Neutrophil (primary cell): ENCODE results near the gene KANSL1.
"Not testable (repeated sequence)": the region's sequence is repeated elsewhere in the genome, so short reads cannot be mapped to it uniquely, and the experiment has no call there.

Experiments
- H3K27ac ChIP-seq: fragments of 200-600 bp; sonication (generic); 2 replicates; pipeline ENCODE4 v1.5.1; 2016; ENCODE audit warnings: mild to moderate bottlenecking, moderate library complexity
- H3K27me3 ChIP-seq: fragments of 200-600 bp; sonication (generic); 2 replicates; pipeline ENCODE4 v1.6.0; 2016; ENCODE audit warnings: mild to moderate bottlenecking
- H3K36me3 ChIP-seq: fragments of 200-600 bp; sonication (generic); 2 replicates; pipeline ENCODE4 v1.5.1; 2017
- H3K4me1 ChIP-seq, 2 experiments: fragments of 200-600 bp in 1 of 2; sonication (generic) in 1 of 2; 1 replicate in 1 of 2; 2 replicates in 1 of 2; pipeline versions ENCODE4 v1.5.1 to v1.6.1; 2013 to 2016; ENCODE audit warnings: low read depth in 1 of 2, low read length in 1 of 2, mild to moderate bottlenecking in 1 of 2, moderate library complexity in 1 of 2; ENCODE audit not compliant: control insufficient read depth in 1 of 2, insufficient read depth in 1 of 2
- H3K4me3 ChIP-seq, 2 experiments: fragments of 200-600 bp in 1 of 2; sonication (generic) in 1 of 2; 1 replicate in 1 of 2; 2 replicates in 1 of 2; pipeline ENCODE4 v1.5.1; 2013 to 2016; ENCODE audit warnings: low read depth in 1 of 2, low read length in 1 of 2, mild to moderate bottlenecking in 1 of 2, moderate library complexity in 1 of 2
- H3K9me3 ChIP-seq: fragments of 200-600 bp; sonication (generic); 2 replicates; pipeline ENCODE4 v1.5.1; 2016
- TF ChIP-seq, protein P1 (sequence below): fragments of 200-600 bp; sonication (generic); IDR thresholded peaks from 2 replicates; pipeline ENCODE4 v1.5.1; 2016; ENCODE audit warnings: antibody characterized with exemption

The KANSL1 gene

DNA sequence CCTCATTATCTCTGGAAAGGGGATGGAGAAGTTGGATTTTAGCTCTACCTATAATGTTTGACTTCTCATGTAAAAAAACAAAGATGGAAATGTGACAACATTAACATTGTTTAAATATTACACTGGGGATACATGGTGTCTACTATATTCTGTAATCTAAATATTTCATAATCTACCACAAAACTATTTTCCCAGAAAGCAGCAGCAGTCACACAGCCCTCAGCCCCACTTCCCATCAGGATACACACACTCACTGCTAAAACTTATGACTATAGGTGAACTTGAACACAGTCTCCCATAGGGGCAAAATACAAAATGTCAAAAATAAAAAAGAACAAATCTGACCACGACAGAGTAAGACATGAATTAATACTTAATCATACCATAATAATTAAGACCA, 95.7 kb downstream of the KANSL1 start:
- peaks cover 6 to 16% of the 10 kb centered on the region in 2 experiments for H3K4me1 ChIP-seq
- TF ChIP-seq, protein P1, sequence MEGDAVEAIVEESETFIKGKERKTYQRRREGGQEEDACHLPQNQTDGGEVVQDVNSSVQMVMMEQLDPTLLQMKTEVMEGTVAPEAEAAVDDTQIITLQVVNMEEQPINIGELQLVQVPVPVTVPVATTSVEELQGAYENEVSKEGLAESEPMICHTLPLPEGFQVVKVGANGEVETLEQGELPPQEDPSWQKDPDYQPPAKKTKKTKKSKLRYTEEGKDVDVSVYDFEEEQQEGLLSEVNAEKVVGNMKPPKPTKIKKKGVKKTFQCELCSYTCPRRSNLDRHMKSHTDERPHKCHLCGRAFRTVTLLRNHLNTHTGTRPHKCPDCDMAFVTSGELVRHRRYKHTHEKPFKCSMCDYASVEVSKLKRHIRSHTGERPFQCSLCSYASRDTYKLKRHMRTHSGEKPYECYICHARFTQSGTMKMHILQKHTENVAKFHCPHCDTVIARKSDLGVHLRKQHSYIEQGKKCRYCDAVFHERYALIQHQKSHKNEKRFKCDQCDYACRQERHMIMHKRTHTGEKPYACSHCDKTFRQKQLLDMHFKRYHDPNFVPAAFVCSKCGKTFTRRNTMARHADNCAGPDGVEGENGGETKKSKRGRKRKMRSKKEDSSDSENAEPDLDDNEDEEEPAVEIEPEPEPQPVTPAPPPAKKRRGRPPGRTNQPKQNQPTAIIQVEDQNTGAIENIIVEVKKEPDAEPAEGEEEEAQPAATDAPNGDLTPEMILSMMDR, result no peak

GRCh38 chr17:46092991-46093390, 100.2 kb downstream of the KANSL1 start:
- Histone ChIP-seq H3K27ac (no peak overlapping the region), H3K36me3 (peaks cover 36% of the 10 kb centered on the region), H3K4me1 (peaks cover 0 to 8% of the 10 kb centered on the region in 2 experiments), H3K4me3 (no peak overlapping the region), H3K27me3 (no peaks in the 10 kb centered on the region), H3K9me3 (no peaks in the 10 kb centered on the region)
- TF ChIP-seq, protein P1, result no peak

More for the DNA sequence above, 95.7 kb downstream of the KANSL1 start:
- H3K9me3 ChIP-seq, result no peaks in the 10 kb centered on the region
- H3K27ac ChIP-seq, result peak overlapping the region; percentile 31
- peaks cover 15% of the 10 kb centered on the region for H3K36me3 ChIP-seq
- no peaks in the 10 kb centered on the region for H3K27me3 ChIP-seq
- H3K4me3 ChIP-seq, result no peak overlapping the region

GRCh38 chr17:46090871-46091270, 102.4 kb downstream of the KANSL1 start:
- no peak overlapping the region for H3K4me3 ChIP-seq
- H3K36me3 ChIP-seq, result peaks cover 36% of the 10 kb centered on the region
- no peaks in the 10 kb centered on the region for H3K9me3 ChIP-seq
- H3K4me1 ChIP-seq, result peaks cover 0 to 5% of the 10 kb centered on the region in 2 experiments
- no peaks in the 10 kb centered on the region for H3K27me3 ChIP-seq
- TF ChIP-seq, protein P1, result no peak
- H3K27ac ChIP-seq, result peak overlapping the region; percentile 0

DNA sequence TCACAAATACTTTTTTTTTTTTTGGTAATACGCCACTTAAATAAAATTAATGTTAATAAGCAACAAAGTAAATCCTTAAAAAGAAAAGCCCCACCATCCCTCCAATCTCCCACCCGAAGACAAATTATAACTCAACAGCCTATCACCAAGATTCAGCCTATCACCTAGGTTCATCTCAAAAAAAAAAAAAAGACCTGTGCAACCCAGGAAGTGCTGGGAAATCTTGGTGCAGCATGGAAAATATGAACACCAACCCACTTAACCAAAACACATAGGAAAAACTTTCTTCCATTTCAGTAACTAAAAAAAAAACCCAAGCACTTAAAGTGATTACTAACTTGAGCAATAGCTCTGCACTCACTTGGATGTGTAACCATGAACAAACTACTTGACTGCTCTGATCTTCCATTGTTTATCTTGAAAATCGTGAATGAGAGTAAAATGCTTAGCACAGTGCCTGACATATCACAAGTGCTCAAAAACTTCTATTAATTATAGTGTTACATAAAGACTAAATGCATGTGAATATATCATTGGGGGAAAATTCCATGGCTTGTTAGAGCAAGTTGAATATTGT, 103.8 kb downstream of the KANSL1 start:
- Histone ChIP-seq H3K27me3 (no peaks in the 10 kb centered on the region), H3K27ac (peak overlapping the region; percentile 7), H3K36me3 (peaks cover 36% of the 10 kb centered on the region), H3K4me1 (peaks cover 0 to 5% of the 10 kb centered on the region in 2 experiments), H3K4me3 (no peak overlapping the region), H3K9me3 (no peaks in the 10 kb centered on the region)
- TF ChIP-seq, protein P1, result no peak

DNA sequence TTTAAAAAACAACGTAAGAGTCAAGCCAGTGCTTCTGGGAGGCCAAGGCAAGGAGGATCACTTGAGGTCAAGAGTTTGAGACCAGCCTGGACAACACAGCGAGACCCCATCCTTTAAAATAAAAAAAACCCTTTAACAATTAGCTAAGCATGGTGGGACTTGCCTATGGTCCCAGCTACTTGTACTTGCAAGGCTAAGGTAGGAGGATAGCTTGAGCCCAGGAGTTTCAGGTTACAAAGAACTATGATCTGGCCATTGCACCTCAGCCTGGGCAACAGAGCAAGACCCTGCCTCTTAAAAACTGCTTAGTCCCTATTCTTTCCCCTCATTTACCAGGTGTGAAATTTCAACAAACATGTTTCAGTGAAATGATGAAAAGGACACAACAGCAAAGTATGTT, 104.6 kb downstream of the KANSL1 start:
- no peaks in the 10 kb centered on the region for H3K9me3 ChIP-seq
- TF ChIP-seq, protein P1, result no peak

GRCh38 chr17:46087871-46088270, 105.4 kb downstream of the KANSL1 start:
- H3K9me3 ChIP-seq, result not testable (repeated sequence)

More for the DNA sequence above, 104.6 kb downstream of the KANSL1 start:
- Histone ChIP-seq H3K36me3 (peaks cover 27% of the 10 kb centered on the region), H3K4me1 (peaks cover 0 to 5% of the 10 kb centered on the region in 2 experiments), H3K27me3 (no peaks in the 10 kb centered on the region), H3K27ac (peak overlapping the region; percentile 46), H3K4me3 (no peak overlapping the region)

More at GRCh38 chr17:46087871-46088270, 105.4 kb downstream of the KANSL1 start:
- H3K27me3 ChIP-seq, H3K4me1 ChIP-seq, H3K4me3 ChIP-seq: not testable (repeated sequence)
- Histone ChIP-seq H3K27ac (peak overlapping the region; percentile 46), H3K36me3 (peaks cover 22% of the 10 kb centered on the region)
